Measurements from ENCODE around the gene UTP25. TPM values are rescaled to one million over a fixed set of nuclear protein-coding genes. Genes with fewer than 3 reads are reported as not detected.

Gene UTP25
- total RNA-seq, 1 experiment from 2014 or later, result 14.3 TPM

- DNase-seq, result peak; percentile 34
- ChIA-PET POLR2A (ENCODE audit: unreplicated experiment) (interaction anchor here (0.6 to 1.2 kb wide), 4 partner anchors 18 to 29 kb away, joined by 3 read pairs; partner anchors contain the start of gene C1orf74), CTCF (no interaction called here)
- peak; percentile 9 for ATAC-seq
- Histone ChIP-seq H3K79me2 (ENCODE audit: low read length) (peaks cover 60% of the 10 kb centered on the region), H3K9ac (ENCODE audit: low read length) (peak overlapping the region; percentile 88), H3K4me3 (ENCODE audit: low read length) (peak overlapping the region; percentile 81), H4K20me1 (ENCODE audit: low read length) (peaks cover 41% of the 10 kb centered on the region), H3K9me3 (ENCODE audit: low read length) (no peaks in the 10 kb centered on the region), H3F3A (ENCODE audit: low read length, unreplicated experiment) (no peaks in the 10 kb centered on the region), H3K36me3 (ENCODE audit: low read depth, low read length) (peaks cover 7% of the 10 kb centered on the region), H3K9me2 (replicated peaks; ENCODE audit: low read length) (no peaks in the 10 kb centered on the region), H3K27ac (ENCODE audit: low read length) (peak overlapping the region; percentile 51), H3K4me1 (ENCODE audit: insufficient read depth, low read length) (peaks cover 58% of the 10 kb centered on the region), H3K4me2 (ENCODE audit: low read length) (peak overlapping the region; percentile 91), H3K27me3 (ENCODE audit: low read length) (no peaks in the 10 kb centered on the region), H2AFZ (ENCODE audit: low read length) (no peak overlapping the region)
- intact Hi-C loops (cut with micrococcal nuclease), result no loop called here
- TF ChIP-seq CTCF (conservative IDR thresholded peaks at IDR 0.05; ENCODE audit: low read depth, low read length), result peak; percentile 29
- TF ChIP-seq EZH2phosphoT487 (IDR thresholded peaks at IDR 0.05; ENCODE audit: borderline replicate concordance, low read length), result no peak
- BruUV-seq (replicated peaks), result TSS peak; percentile 76
Measured at GRCh38 chr1:209805341-209805781, 22.4 kb upstream of the UTP25 start.

GRCh38 chr1:209805875-209806760, 21.7 kb upstream of the UTP25 start, which contains the start of gene IRF6:
Gene IRF6 (minus strand): TSS chr1:209806142. CDS start chr1:209801413, 4,729 bp downstream.
- H3K27me3 ChIP-seq (ENCODE audit: low read length), result no peaks in the 10 kb centered on the region
- H3K9ac ChIP-seq (ENCODE audit: low read length), result peak within 1 kb of the TSS; percentile 88
- TSS peak; percentile 92 for BruUV-seq (replicated peaks)
- H3F3A ChIP-seq (ENCODE audit: low read length, unreplicated experiment), result no peaks in the 10 kb centered on the region
- peak within 1 kb of the TSS; percentile 60 for H2AFZ ChIP-seq (ENCODE audit: low read length)
- ChIA-PET CTCF (no interaction called here), POLR2A (ENCODE audit: unreplicated experiment) (interaction anchor here (0.6 to 1.2 kb wide), 4 partner anchors 17 to 30 kb away, joined by 3 read pairs; partner anchors contain the start of gene C1orf74)
- H3K4me2 ChIP-seq (ENCODE audit: low read length), result peak within 1 kb of the TSS; percentile 91
- peak within 1 kb of the TSS; percentile 84 for H3K27ac ChIP-seq (ENCODE audit: low read length)
- H3K9me2 ChIP-seq (replicated peaks; ENCODE audit: low read length), result no peaks in the 10 kb centered on the region
- peaks cover 41% of the 10 kb centered on the region for H4K20me1 ChIP-seq (ENCODE audit: low read length)
- DNase-seq (peak; percentile 99), ATAC-seq (peak; percentile 84)
- no peaks in the 10 kb centered on the region for H3K9me3 ChIP-seq (ENCODE audit: low read length)
- H3K79me2 ChIP-seq (ENCODE audit: low read length), result peaks cover 54% of the 10 kb centered on the region
- H3K4me3 ChIP-seq (ENCODE audit: low read length), result peak within 1 kb of the TSS; percentile 81
- H3K36me3 ChIP-seq (ENCODE audit: low read depth, low read length), result no peaks in the 10 kb centered on the region; the same call in 1 of the 2 replicates
- H3K4me1 ChIP-seq (ENCODE audit: insufficient read depth, low read length), result peaks cover 58% of the 10 kb centered on the region
- intact Hi-C loops (cut with micrococcal nuclease), result loop anchor here (1.0 kb wide), 1 partner anchor 17 kb away; no protein-coding TSS in a partner anchor
- TF ChIP-seq EZH2phosphoT487 (IDR thresholded peaks at IDR 0.05; ENCODE audit: borderline replicate concordance, low read length) (no peak), EZH2 (IDR thresholded peaks at IDR 0.05; ENCODE audit: low read length, unreplicated experiment) (no peak), CTCF (conservative IDR thresholded peaks at IDR 0.05; ENCODE audit: low read depth, low read length) (no peak)
